ENCODE measurements around the gene MSI2. TPM values are rescaled to one million over a fixed set of nuclear protein-coding genes. Genes with fewer than 3 reads are reported as not detected.

MSI2 gene
- polyA plus RNA-seq, 1 of the 3 experiments (the other 2 are of a cell fraction): 24.1 TPM

DNA sequence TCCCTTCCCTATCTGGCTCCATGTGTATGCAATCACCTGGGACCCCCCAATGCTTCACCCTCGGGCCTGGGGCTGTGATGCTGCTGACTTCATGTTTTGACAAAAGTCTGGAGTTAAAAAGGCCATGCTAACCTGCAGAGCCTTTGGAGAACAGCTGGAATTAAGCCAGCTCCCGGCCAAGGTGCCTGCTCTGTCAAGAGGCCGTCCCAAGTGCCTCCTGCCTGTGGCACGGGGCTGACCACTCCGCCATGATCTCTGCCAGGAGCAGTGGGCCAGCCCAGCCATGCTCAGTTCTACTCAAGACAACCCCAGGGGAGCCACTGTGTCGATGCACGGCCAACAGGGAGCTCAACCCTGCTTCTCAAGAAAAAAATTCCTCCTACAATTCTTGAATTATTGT lies 395.1 kb downstream of the MSI2 start:
- POLR2A ChIA-PET: interaction anchor here (0.7 to 1.6 kb wide), 2 partner anchors 11 to 132 kb away, joined by 3 to 7 read pairs; no protein-coding TSS in a partner anchor
- CTCF ChIA-PET: interaction anchor here (0.7 to 4.5 kb wide), 4 partner anchors 9 to 27 kb away, joined by 3 to 13 read pairs (median 4); no protein-coding TSS in a partner anchor
- Histone ChIP-seq H3K4me1 (ENCODE audit: control insufficient read depth in 1 of 2, insufficient read depth in 2 of 2, low read depth in 1 of 2, low read length in 1 of 2) (peaks cover 0 to 15% of the 10 kb centered on the region in 2 experiments; a peak in 1 of 4 replicates), H3K9me3 (no peaks in the 10 kb centered on the region), H3K36me3 (replicated peaks in 1 of 2; ENCODE audit: control insufficient read depth in 1 of 2, insufficient read depth in 2 of 2, low read length in 1 of 2) (peaks cover 0 to 7% of the 10 kb centered on the region in 2 experiments), H2AFZ (ENCODE audit: low read depth) (no peak overlapping the region), H3K27ac (ENCODE audit: low read depth in 2 of 2, low read length in 1 of 2) (no peak overlapping the region; a peak in 1 of 4 replicates), H4K20me1 (ENCODE audit: insufficient read depth) (no peaks in the 10 kb centered on the region), H3K4me2 (no peak overlapping the region), H3K27me3 (ENCODE audit: insufficient read depth) (no peaks in the 10 kb centered on the region), H3K9me2 (no peaks in the 10 kb centered on the region), H3F3A (replicated peaks; ENCODE audit: insufficient read depth) (no peaks in the 10 kb centered on the region), H3K9ac (no peak overlapping the region), H3K4me3 (ENCODE audit: low read depth in 2 of 2, low read length in 1 of 2) (no peak overlapping the region), H3K79me2 (ENCODE audit: insufficient read depth) (no peaks in the 10 kb centered on the region)
- DNase-seq: no peak
- TF ChIP-seq, protein P1, sequence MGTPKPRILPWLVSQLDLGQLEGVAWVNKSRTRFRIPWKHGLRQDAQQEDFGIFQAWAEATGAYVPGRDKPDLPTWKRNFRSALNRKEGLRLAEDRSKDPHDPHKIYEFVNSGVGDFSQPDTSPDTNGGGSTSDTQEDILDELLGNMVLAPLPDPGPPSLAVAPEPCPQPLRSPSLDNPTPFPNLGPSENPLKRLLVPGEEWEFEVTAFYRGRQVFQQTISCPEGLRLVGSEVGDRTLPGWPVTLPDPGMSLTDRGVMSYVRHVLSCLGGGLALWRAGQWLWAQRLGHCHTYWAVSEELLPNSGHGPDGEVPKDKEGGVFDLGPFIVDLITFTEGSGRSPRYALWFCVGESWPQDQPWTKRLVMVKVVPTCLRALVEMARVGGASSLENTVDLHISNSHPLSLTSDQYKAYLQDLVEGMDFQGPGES (IDR thresholded peaks at IDR 0.05; ENCODE audit: low read depth, low read length): no peak
- TF ChIP-seq GABPA (IDR thresholded peaks at IDR 0.05; ENCODE audit: low read depth) (no peak), SMC3 (IDR thresholded peaks at IDR 0.05; ENCODE audit: low read depth, low read length) (no peak), RXRA (IDR thresholded peaks at IDR 0.05; ENCODE audit: borderline replicate concordance, low read depth) (no peak), TEAD4 (IDR thresholded peaks at IDR 0.05; ENCODE audit: borderline replicate concordance, insufficient read depth) (no peak), FOXM1 (IDR thresholded peaks at IDR 0.05; ENCODE audit: low read depth) (no peak), EP300 (IDR thresholded peaks at IDR 0.05; ENCODE audit: borderline replicate concordance in 1 of 2, low read depth in 1 of 2, low read length in 1 of 2) (no peak), MAX (IDR thresholded peaks at IDR 0.05; ENCODE audit: low read depth) (no peak), FOXJ3 (CRISPR knock-in tag; IDR thresholded peaks at IDR 0.05) (no peak), PBX3 (IDR thresholded peaks at IDR 0.05) (no peak), POLR2AphosphoS5 (IDR thresholded peaks at IDR 0.05; ENCODE audit: low read depth, low read length) (no peak), TAF1 (IDR thresholded peaks at IDR 0.05; ENCODE audit: borderline replicate concordance, low read depth, low read length) (no peak), EZH2phosphoT487 (IDR thresholded peaks at IDR 0.05; ENCODE audit: borderline replicate concordance, low read depth) (no peak)
- TF ChIP-seq, protein P2, sequence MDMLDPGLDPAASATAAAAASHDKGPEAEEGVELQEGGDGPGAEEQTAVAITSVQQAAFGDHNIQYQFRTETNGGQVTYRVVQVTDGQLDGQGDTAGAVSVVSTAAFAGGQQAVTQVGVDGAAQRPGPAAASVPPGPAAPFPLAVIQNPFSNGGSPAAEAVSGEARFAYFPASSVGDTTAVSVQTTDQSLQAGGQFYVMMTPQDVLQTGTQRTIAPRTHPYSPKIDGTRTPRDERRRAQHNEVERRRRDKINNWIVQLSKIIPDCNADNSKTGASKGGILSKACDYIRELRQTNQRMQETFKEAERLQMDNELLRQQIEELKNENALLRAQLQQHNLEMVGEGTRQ (IDR thresholded peaks at IDR 0.05; ENCODE audit: borderline replicate concordance, low read depth, low read length): no peak
- TF ChIP-seq, protein P3, sequence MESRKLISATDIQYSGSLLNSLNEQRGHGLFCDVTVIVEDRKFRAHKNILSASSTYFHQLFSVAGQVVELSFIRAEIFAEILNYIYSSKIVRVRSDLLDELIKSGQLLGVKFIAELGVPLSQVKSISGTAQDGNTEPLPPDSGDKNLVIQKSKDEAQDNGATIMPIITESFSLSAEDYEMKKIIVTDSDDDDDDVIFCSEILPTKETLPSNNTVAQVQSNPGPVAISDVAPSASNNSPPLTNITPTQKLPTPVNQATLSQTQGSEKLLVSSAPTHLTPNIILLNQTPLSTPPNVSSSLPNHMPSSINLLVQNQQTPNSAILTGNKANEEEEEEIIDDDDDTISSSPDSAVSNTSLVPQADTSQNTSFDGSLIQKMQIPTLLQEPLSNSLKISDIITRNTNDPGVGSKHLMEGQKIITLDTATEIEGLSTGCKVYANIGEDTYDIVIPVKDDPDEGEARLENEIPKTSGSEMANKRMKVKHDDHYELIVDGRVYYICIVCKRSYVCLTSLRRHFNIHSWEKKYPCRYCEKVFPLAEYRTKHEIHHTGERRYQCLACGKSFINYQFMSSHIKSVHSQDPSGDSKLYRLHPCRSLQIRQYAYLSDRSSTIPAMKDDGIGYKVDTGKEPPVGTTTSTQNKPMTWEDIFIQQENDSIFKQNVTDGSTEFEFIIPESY (IDR thresholded peaks at IDR 0.05; ENCODE audit: borderline replicate concordance, low read depth): no peak
- 98% methylated on average over 7 of the region's 7 CpGs for whole genome bisulfite sequencing (ENCODE audit: low lambda C conversion rate)
